Posterior cingulate gyrus (tissue), 11 donors: ENCODE measurements around the gene HNMT.
"Not testable (repeated sequence)": the region's sequence is repeated elsewhere in the genome, so short reads cannot be mapped to it uniquely, and the experiment has no call there.

Experiments used
- DNase-seq, 10 donors: peaks; one replicate each; pipeline versions ENCODE4 v3.0.0 to v3.0.0-alpha.2; 2020 to 2021; ENCODE audit warnings: mixed read lengths in 3 of 10
- intact Hi-C: fragments of 100-400 bp; cut with DNase I; formaldehyde crosslinking; loops from one replicate; pipeline ENCODE4 v1.15.1; 2023

Gene HNMT

DNA sequence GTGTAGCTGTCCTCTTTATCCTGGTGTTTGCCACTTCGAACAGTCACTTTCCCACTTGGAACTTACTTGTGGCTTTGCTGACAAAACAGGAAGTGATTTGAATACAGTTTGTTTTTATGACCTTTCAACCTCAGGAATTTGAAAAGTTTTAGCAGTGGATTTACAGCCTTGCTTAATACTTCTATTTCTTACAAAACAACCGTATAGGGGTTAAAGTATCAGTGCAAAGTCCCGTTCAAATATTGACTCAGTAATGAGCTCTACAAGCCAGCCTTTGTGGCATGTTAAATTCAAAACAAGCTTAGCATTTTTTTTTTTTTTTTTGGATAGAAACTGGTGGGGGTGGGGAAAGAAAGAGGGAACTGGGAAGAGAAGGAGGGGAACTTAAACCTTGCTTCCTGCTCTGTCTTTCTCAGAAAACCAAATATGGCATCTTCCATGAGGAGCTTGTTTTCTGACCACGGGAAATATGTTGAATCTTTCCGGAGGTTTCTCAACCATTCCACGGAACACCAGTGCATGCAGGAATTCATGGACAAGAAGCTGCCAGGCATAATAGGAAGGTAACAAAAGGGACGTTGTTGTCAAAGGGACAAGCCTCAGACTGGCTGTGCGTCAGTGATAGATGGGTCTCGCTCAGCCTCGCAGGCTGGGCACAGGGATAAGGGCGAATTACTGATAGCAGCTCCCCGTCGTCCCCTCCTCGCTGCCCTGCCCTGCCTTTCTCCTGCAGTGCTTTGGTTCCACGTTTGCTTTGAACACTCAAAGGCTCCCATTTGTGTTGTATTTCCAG is at the start of gene HNMT:
TSS of gene HNMT (plus strand) at position 408 of the 793 bp plus-strand sequence. CDS start at position 427, 19 bp downstream.
- intact Hi-C loops, result no loop called here
- DNase-seq, result peak; percentile 22 to 90 (median 48)

DNA sequence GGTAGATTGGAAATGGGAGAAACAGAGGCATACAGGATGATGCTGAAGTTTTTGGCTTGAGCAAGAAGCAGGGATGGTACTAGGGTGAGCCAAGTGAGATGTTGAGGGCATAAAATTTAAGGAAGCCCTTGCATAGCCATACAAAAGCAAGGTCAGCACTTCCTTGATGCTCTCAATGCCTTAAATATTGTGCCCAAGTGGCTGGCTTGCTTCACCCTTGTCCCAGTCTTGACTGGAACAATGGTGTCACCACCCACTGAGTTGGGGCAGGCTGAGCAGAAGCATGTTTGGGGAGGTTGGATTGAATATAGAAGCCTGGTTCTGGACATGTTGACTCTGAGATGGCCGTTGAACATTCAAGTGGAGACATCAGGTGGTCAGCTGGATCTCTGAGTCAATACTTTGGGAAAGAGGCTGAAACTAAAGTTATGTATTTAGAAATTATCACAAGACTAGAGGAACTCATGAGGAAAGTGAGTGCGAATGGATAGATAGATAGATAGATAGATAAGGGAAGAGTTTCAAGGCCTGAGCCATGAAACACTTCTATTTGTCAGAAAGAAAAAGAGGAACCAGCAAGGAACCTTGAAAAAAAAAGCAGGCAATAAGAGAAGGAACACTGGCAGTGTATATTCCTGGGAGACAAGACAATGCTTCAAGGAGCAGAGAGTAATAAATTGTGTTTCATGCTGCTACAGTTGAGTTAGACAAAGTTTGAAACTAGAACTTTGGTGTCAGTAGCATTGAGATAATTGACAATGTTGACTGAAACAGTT is 43.0 kb upstream of the HNMT start:
- DNase-seq, result no peak
- intact Hi-C loops, result no loop called here

DNA sequence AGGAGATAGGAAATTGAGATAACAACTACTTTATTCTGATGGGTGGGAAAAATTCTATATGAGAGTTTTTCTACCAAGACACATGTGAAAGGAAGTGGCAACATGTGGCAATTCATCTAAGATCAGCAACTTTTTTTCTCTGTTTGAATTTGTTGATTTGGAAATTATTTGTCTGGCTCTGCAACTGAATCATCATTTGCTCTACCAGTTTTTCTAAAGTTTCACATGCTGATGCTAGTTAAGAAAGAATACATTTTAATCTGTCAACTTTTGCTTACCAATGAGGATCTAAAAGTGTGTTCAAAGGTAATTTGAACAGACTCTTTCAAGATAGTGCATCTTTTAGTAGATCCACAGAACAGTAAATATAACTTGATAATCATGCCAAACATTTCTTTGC is 42.1 kb upstream of the HNMT start:
- DNase-seq, intact Hi-C loops: not testable (repeated sequence)

DNA sequence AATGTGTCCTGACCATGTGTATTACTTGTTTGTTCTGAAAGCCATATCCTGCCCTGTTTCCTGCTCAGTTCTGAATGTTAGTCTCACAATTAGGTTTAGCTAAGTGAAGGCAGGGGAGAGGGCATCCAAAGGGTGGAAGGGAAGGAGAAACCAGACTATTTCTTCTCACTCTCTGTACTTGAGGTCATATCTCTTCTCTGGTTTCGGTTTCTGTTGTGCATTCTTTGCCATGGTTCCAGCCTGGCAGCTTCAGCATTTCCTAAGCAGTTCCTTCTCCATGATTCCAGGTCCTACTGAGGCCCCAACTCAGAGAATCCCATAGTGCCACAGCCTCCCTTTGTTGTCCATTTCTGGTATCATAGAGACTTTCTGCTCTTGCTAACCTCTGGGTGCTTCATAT is 40.3 kb upstream of the HNMT start:
- no peak for DNase-seq
- intact Hi-C loops, result no loop called here

DNA sequence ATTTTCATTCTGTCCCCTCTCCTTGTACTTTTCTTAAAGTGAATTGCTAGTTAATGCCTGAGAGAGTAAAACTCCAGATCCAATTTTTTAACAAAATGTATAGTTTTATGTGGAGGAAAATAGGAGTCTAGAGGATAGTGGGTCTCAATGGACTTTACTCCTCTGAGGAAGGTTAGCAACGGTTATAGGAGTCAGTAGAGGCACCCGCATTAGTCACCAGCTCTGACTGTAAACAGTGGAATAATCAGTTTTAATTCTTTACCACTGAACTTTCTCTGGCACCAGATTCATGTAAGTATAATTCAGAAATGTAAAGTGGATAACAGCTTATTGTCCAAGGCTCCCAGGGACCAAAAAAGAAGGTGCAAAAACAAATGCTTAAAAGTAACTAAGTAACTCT is 38.7 kb upstream of the HNMT start:
- no peak for DNase-seq

DNA sequence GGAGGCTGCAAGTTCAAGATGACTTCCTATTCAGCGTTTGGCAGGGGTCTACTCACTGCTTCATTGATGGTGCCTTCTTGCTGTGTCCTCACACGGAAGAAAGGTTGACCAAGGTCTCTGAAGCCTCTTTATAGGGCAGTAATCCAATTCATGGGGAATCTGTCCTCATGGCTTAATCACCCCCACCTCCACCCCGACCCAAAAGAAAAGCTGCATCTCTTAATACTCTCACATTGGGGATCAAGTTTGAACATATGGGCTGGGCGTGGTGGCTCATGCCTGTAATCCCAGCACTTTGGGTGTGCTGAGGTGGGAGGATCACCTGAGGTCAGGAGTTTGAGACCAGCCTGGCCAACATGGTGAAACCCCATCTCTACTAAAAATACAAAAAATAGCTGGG is 36.4 kb upstream of the HNMT start:
- intact Hi-C loops, result no loop called here
- DNase-seq, result no peak

More for the DNA sequence above, 38.7 kb upstream of the HNMT start:
- intact Hi-C loops, result no loop called here

DNA sequence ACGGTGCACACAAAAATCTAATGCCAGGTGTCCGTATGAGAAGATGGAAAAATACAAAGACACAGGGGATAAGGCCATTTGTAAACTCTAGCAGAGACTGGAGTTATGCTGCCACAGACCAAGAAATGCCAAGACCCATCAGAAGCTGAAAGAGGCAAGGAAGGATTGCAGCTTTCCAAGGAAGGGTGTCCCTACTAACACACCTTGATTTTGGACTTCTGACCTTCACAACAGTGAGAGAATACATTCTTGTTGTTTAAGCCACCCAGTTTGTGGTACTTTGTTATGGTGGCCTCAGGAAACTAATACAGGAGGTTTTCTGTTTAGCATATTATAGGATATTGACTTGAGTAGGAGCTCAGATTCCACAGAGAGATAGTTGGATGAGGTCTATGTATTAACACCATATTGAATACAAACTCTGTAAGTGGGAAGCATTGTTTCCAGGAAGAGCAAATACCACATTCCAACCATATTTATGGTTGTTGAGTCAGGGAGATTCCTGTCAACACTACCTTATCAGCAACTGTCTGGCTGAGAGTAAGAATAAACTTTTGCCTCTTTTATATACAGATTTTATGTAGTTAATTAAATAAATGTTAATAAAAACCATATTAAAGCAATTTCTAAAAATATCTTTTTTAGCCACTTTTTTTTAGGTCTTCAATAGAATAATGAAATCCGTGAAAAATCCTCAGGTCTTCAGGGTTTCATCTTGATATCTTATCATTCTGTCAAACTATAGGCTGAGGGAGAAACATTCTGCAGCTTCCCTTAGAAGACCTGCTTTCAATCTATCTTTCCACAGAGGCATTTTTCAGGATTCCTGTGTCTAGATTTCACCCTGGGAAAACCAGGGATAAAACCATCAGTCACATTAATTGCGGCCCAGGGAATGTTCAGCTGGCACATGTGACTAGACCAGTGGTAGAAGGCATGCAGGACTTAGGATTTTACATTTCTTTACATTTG is 35.4 kb upstream of the HNMT start:
- DNase-seq, result no peak
- intact Hi-C loops, result no loop called here

DNA sequence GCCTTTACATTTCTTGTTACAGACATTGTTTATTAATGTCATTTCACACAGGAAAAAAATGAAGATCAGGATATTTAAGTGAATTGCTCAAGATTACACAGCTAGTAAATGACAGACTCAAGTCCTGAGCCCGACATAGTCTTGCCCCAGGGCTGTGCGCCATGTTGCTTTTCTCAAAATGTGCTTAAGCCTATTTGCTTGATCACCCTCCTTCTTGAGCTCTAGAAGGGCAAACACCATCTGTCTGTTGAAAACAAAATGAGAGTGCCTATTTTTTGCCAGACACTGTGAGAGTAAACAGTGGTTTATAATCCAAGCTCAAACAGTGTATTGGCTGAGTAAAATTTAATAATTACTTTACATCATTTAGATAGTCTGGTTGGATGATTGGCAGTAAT is 34.8 kb upstream of the HNMT start:
- intact Hi-C loops, result no loop called here
- DNase-seq, result no peak

DNA sequence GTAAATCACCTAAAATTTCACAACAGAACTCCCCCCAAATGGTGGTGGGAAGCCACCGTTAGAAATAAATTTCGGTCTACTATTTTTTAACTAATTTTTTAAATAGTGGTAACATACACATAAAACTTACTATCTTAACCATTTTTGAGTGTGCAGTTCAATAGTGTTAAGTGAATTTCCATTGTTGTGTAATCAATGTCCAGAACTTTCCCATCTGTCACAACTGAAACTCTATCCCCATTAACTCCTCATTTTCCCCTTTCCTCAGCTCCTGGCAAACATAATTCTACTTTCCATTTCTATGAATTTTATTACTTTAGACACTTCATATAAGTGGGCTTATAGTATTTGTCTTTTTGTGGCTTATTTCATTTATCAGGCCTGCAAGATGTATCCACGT is 34.1 kb upstream of the HNMT start:
- intact Hi-C loops, result no loop called here
- no peak for DNase-seq

DNA sequence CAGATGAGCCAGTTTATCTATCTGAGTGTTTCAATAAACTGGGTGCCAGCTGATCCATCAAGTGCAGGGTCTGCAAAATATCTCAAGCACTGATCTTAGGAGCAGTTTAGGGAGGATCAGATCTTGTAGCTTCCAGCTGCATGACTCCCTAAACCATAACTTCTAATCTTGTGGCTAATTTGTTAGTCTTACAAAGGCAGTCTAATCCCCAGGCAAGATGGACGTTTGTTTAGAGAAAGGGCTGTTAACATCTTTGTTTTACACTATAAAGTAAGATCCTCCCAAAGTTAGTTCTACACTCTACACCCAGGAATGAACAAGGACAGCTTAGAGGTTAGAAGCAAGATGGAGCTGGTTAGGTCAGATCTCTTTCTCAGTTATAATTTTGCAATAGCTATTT is 28.7 kb upstream of the HNMT start:
- intact Hi-C loops, result no loop called here
- DNase-seq, result no peak

DNA sequence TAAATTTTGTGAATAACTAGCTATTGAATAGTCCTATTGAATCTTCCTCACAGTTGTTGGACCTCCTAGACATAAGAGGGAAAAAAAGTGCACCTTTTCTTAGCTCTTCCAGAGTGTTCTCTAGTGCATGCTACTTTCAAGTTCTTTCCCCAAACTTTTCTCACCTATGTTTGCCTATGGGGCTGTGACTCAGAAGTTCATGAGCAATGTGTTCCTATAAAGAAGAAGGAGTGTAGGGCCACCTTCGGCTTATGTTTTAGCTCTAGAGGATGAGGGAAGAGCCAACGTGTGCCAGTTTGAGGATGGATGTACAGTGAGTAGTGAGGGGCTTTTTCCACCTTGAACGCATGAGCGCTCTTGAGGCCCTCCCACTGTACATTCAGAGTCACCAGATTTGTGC is 27.0 kb upstream of the HNMT start:
- DNase-seq, result no peak

DNA sequence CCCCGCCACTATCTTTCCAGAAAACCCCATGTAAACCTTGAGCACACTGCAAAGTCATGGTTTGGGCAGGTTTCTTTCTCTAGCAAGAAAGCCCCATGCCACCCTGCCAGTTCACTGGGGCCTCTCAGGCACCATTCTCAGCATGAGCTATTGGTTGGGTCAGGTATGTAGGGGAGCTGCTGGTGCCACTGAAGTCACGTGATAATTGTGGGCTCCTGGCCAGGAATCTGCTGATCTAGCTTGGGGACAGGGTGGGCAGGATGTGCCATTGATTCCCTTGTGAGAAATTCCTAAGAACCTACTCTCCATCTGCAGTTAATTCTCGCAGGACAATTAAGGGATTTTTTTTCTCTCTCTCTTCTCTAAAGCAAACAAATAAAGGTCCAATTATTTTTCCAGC is 26.5 kb upstream of the HNMT start:
- DNase-seq, result peak in 1 of 10 donors; percentile 46
- intact Hi-C loops, result no loop called here

More for the DNA sequence above, 27.0 kb upstream of the HNMT start:
- intact Hi-C loops, result no loop called here

DNA sequence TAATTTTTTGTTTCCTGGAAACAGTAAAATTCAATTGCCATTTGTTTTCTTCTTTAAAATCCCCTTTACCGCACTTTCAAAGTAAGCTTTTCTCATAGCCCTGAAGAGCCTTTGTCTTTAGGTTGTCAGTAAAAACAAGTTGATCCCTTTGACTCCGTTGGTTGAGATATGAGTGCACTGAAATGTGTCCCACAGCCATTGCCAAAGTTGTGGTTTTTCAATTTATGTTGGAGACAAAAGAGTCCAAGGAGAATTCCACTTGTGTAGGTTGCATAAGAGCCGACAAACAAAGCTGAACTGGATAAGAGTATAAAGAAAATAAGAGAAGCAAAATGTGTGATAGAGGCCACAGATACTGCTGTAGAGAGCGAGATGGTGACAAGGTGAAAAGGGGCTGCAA is 26.1 kb upstream of the HNMT start:
- DNase-seq, result no peak
- intact Hi-C loops, result no loop called here

DNA sequence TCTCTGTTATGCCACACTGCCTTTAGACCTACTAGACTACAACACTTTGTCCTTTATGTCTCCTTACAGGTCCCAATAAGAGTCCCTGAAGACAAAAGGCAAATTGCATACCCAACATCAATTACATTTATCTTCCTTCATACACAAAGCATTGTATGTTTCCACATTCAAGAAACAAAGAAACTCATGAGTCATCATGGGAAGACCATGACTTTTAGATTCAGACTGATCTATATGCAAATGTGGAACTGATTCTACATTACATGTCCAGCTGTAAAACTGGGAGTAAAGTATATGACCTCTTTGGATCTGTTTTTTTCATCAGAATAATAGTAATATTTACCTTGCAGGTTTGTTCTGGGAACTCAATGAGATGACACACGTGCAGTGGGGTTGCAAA is 25.2 kb upstream of the HNMT start:
- intact Hi-C loops, result no loop called here

DNA sequence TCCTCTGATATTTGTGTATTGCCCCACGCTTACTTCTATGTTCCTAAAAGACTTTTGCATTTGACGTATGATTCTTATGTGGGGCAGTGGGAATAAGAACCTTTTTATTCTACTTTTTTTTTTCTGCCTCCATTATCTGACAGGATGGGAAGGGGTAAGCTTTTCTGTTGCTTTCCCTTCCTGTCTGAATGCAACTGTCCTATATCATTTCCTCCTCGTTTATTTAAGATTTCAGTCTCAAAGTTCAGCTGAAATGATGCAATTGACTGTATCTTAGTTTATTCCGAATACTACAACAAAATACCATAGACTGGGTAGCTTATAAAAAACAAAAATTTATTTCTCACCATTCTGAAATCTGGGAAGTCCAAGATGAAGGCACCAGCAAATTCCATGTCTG is 24.1 kb upstream of the HNMT start:
- intact Hi-C loops, result no loop called here
- no peak for DNase-seq

More for the DNA sequence above, 25.2 kb upstream of the HNMT start:
- no peak for DNase-seq

DNA sequence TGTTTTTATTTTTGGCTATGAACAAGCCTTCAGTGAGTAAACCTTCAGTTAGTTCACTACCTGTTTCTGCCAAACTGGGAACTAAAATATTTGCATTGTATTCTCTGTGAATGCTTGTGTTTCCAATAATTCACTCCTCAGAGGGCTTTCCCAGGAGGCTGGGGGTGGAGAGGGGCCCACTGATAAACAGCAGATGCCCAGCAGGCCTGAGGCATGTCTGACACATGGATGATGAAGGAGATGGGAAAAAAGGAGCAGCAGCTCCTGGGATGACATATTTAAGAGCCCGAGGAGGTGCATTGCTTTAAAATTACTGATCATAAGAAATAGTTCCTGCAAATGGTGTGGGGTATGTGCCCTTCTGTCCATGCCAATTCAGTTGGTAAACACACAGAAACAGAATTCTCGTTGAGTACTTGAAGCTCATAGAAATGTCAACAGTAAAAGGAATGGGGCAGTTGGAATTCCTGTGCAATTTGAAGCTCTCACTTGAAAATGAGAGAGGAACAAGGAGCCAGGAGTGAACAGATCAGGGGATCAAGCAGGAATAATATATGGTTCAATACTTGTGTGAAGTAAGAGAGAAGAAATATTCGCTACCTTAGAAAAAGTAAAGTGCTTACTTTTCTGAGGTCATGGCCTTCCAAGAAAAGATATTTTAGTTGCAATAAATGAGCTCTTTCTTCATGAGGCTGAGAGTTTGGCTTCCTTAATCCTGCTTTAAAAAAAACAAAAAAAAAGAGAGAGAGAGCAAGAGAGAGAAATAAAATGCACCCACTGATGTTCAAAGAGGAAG is 22.0 kb upstream of the HNMT start:
- no peak for DNase-seq
- intact Hi-C loops, result no loop called here

DNA sequence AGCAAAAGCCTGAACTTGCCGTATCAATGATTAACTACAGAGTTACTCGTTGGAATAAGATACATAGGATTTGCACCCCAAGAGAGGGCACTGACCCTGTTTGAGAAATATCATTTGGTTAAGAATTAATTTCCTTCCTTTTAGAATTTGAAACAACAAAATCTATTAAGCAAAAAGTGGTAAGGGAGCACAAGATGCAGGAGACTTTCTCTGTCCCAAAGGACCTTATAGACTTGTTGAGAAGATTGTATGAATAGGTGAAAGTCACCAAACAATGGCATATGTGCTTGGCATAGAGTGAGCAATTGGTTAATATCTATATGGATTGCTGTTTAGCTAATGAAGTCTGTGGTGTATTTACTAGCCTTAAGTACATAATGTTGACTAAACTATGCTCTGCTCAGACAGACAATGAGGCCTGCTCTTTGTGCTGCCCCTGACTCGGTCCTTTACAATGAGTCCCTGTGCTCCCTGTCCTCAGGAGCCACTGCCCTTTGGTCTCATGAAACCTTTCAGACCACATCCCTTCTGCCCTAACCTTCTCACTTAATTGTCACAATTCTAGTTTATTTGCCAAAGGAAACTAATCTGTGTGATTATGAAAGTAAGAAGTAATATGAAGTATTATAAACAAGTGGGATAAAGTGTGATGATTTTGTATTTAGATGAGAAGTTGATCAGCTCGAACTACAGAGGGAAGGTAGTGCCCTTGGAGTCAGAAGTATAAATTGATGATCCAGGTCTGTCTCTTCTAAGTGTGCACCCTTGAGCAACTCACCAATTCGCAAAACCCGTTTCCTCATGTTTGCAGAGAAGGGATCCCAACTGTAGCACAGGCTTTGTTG is 21.2 kb upstream of the HNMT start:
- intact Hi-C loops, result no loop called here

DNA sequence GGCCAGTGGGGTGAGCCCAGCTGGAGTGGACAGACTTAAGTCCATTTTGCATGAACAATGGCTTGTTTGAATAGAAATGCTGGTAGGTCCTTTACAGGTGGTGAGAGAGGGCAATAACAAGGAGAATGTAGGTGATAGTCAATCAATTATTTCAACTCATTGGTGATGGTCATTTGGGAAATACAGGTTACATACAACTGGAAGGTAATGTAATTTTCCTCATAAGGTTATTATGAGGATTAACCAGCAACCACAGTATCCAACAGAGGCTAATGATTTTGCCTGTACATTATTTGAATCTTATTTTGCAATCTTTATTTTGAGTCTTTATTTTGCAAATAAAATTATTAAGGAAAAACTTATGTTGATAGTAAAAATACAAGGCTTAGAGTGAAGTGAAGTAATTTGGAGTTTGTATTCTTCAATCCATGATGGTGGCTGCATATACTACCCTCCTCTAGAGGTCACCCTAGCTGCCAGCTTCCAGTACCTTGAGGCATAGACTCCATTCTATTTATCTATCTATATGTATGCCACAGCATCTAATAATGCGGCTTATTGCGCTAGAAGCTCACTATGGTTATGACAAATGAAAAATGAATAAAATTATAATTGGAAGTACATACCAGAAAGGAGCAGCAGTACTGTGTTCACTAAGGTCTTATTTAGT is 20.5 kb upstream of the HNMT start:
- intact Hi-C loops, result no loop called here
- DNase-seq, result no peak

More for the DNA sequence above, 21.2 kb upstream of the HNMT start:
- no peak for DNase-seq
